HL-60 (cell line): ENCODE data around the gene RPA1.

Source experiments
- DNase-seq, 2 experiments: peaks; one replicate each; pipeline ENCODE4 v3.0.0-alpha.2; 2010 to 2020; ENCODE audit warnings: low read depth in 1 of 2, low spot score in 1 of 2
- H3K27ac ChIP-seq: fragments of 250-450 bp; sonication (Bioruptor Pico); replicated peaks from 2 replicates; pipeline ENCODE4 v1.5.1; 2020; ENCODE audit warnings: mild to moderate bottlenecking, moderate library complexity
- H3K27me3 ChIP-seq: fragments of 250-450 bp; sonication (Bioruptor Pico); 2 replicates; pipeline ENCODE4 v1.5.1; 2021; ENCODE audit warnings: mild to moderate bottlenecking, moderate library complexity; ENCODE audit not compliant: insufficient read depth, poor library complexity, severe bottlenecking
- H3K4me3 ChIP-seq: replicated peaks from 2 replicates; pipeline ENCODE4 v1.5.1; 2011; ENCODE audit warnings: mild to moderate bottlenecking, control low read depth, low read length; ENCODE audit not compliant: insufficient read depth
- CTCF ChIP-seq: IDR thresholded peaks from one replicate; pipeline ENCODE4 v1.5.1; 2011; ENCODE audit warnings: low read length, control low read depth, inconsistent platforms; ENCODE audit not compliant: insufficient read depth
- GABPA ChIP-seq: IDR thresholded peaks from 2 replicates; pipeline ENCODE4 v1.6.1; 2012; ENCODE audit warnings: low read depth
- POLR2AphosphoS5 ChIP-seq: IDR thresholded peaks from 2 replicates; pipeline ENCODE4 v1.6.1; 2012; ENCODE audit warnings: low read depth
- REST ChIP-seq: IDR thresholded peaks from 2 replicates; pipeline ENCODE4 v1.6.1; 2012; ENCODE audit warnings: low read depth; ENCODE audit not compliant: insufficient replicate concordance
- SPI1 ChIP-seq: IDR thresholded peaks from 2 replicates; pipeline ENCODE4 v1.6.1; 2012; ENCODE audit warnings: low read depth, mild to moderate bottlenecking, borderline replicate concordance

The RPA1 gene

GRCh38 chr17:1860978-1861377 is 31.2 kb downstream of the RPA1 start:
- no peak for DNase-seq
- Histone ChIP-seq H3K27me3 (no peaks in the 10 kb centered on the region), H3K4me3 (no peak overlapping the region), H3K27ac (no peak overlapping the region)
- no peak for TF ChIP-seq SPI1
- no peak for TF ChIP-seq CTCF
- no peak for TF ChIP-seq POLR2AphosphoS5
- no peak for TF ChIP-seq GABPA
- TF ChIP-seq REST: no peak

- no peak for DNase-seq
- Histone ChIP-seq H3K27me3 (no peaks in the 10 kb centered on the region), H3K4me3 (no peak overlapping the region), H3K27ac (no peak overlapping the region)
- TF ChIP-seq REST: no peak
- TF ChIP-seq GABPA: no peak
- no peak for TF ChIP-seq SPI1
- no peak for TF ChIP-seq CTCF
- TF ChIP-seq POLR2AphosphoS5: no peak
Observed at GRCh38 chr17:1861391-1862010, 31.7 kb downstream of the RPA1 start.

- H3K4me3 ChIP-seq: no peak overlapping the region
- no peak overlapping the region for H3K27ac ChIP-seq
- no peaks in the 10 kb centered on the region for H3K27me3 ChIP-seq
- DNase-seq: peak in 1 of 2 experiments; percentile 33
- TF ChIP-seq CTCF (no peak), REST (no peak), SPI1 (no peak), GABPA (no peak), POLR2AphosphoS5 (no peak)
Observed at GRCh38 chr17:1865252-1866037, 35.6 kb downstream of the RPA1 start.
